ENCODE data around the gene ANXA9. TPM values are rescaled to one million over a fixed set of nuclear protein-coding genes. Genes with fewer than 3 reads are reported as not detected.

ANXA9 gene
- total RNA-seq, 1 donor from 2014 or later, result 0.16 TPM

- intact Hi-C loops (cut with DNase I), result no loop called here
- no peak for DNase-seq (ENCODE audit: low spot score)
Observed at GRCh38 chr1:151035167-151035566, 53.1 kb downstream of the ANXA9 start.

- no peak for DNase-seq (ENCODE audit: low spot score)
Observed at GRCh38 chr1:151036356-151036755, 54.3 kb downstream of the ANXA9 start, which contains the start of gene BNIPL. BNIPL (plus strand) TSS chr1:151036586; CDS start chr1:151036726, 140 bp downstream.

GRCh38 chr1:151037032-151037431 is 54.9 kb downstream of the ANXA9 start:
- intact Hi-C loops (cut with DNase I), result no loop called here
- DNase-seq (ENCODE audit: low spot score), result no peak

More at GRCh38 chr1:151036356-151036755, 54.3 kb downstream of the ANXA9 start, which contains the start of gene BNIPL:
- intact Hi-C loops (cut with DNase I), result no loop called here

- intact Hi-C loops (cut with DNase I), result no loop called here
- no peak for DNase-seq (ENCODE audit: low spot score)
Observed at GRCh38 chr1:151039521-151039920, 57.4 kb downstream of the ANXA9 start.

GRCh38 chr1:151043163-151043562 is 61.1 kb downstream of the ANXA9 start:
- no peak for DNase-seq (ENCODE audit: low spot score)
- intact Hi-C loops (cut with DNase I), result no loop called here

Other genes with a start within 250 kb of the ANXA9 start
- 18.9 TPM for gene CTSS, start 216.5 kb upstream of the ANXA9 start, total RNA-seq
- gene CTSK, start 174.0 kb upstream of the ANXA9 start, total RNA-seq, result 10.8 TPM
- gene ARNT, start 105.7 kb upstream of the ANXA9 start, total RNA-seq, result 32.0 TPM
- not detected for gene CTXND2, start 95.2 kb upstream of the ANXA9 start, total RNA-seq
- gene SETDB1, start 55.9 kb upstream of the ANXA9 start, total RNA-seq, result 15.5 TPM
- gene CERS2, start 7.5 kb upstream of the ANXA9 start, total RNA-seq, result 76.0 TPM
- gene MINDY1, start 24.6 kb downstream of the ANXA9 start, total RNA-seq, result 49.1 TPM
- 31.0 TPM for gene PRUNE1, start 26.2 kb downstream of the ANXA9 start, total RNA-seq
- 0.32 TPM for gene BNIPL, start 54.3 kb downstream of the ANXA9 start, total RNA-seq
- 8.9 TPM for gene C1orf56, start 65.5 kb downstream of the ANXA9 start, total RNA-seq
- gene CDC42SE1, start 77.3 kb downstream of the ANXA9 start, total RNA-seq, result 44.2 TPM
- 58.7 TPM for gene MLLT11, start 78.1 kb downstream of the ANXA9 start, total RNA-seq
- gene GABPB2, start 88.5 kb downstream of the ANXA9 start, total RNA-seq, result 11.7 TPM
- 46.5 TPM for gene SEMA6C, start 164.3 kb downstream of the ANXA9 start, total RNA-seq
- 0.86 TPM for gene TNFAIP8L2, start 174.4 kb downstream of the ANXA9 start, total RNA-seq
- 12.5 TPM for gene LYSMD1, start 183.6 kb downstream of the ANXA9 start, total RNA-seq
- gene SCNM1, start 183.9 kb downstream of the ANXA9 start, total RNA-seq, result 20.7 TPM
- gene TMOD4, start 193.7 kb downstream of the ANXA9 start, total RNA-seq, result not detected
- gene VPS72, start 207.9 kb downstream of the ANXA9 start, total RNA-seq, result 34.1 TPM
- gene PIP5K1A, start 216.3 kb downstream of the ANXA9 start, total RNA-seq, result 40.6 TPM

Data from cardiac septum (tissue), 1 donor.